ENCODE measurements around the gene LRRC38. TPM values are rescaled to one million over a fixed set of nuclear protein-coding genes. Genes with fewer than 3 reads are reported as not detected.

Gene LRRC38, protein sequence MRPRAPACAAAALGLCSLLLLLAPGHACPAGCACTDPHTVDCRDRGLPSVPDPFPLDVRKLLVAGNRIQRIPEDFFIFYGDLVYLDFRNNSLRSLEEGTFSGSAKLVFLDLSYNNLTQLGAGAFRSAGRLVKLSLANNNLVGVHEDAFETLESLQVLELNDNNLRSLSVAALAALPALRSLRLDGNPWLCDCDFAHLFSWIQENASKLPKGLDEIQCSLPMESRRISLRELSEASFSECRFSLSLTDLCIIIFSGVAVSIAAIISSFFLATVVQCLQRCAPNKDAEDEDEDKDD
- total RNA-seq (2021; ENCODE audit: unreplicated experiment) (not detected), Bru-seq, nascent RNA (not detected), BruChase-seq, experiment 1, labeled RNA remaining after a 6-hour chase (not detected), BruChase-seq, experiment 2, labeled RNA remaining after a 2-hour chase (not detected)
- not detected in 2 replicates for polyA plus RNA-seq (2012)
- long read RNA-seq: 0 reads

DNA sequence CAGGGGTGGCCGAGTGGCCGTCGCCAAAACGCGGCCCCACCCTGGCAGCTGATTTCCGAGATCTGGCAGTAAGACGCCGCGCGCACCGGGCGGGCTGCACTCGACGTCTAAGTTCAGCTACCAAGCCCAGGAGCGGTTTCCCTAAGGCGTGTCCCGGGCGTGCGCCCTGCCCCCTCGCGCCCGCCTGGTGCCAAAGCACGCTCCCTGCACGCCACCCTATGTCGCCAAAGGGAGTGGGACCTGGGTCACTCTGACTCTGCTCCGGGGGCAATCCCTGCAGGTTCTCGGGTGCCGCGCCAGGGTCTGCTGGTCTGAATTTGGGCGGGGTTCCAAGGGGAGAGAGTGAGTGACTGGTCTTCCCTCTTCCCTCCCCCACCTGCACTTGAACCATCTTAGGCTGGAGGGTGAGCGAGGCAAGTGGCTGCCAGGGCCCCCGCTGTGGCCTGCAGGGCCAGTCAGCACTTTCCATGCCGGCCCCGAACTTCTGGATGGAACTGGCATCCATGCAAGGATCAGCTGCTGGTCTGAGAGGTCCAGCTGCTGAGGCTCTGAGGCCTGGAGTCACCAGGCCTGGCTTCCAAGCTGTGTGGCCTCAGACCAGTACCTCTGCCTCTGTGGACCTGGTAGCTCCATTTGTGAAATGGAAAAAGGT, at the start of gene LRRC38:
Gene LRRC38 (minus strand): TSS at position 109 of the 652 bp plus-strand sequence. CDS start 410 bp downstream, outside the sequence.
- ChIA-PET POLR2A (no interaction called here), RAD21 (ENCODE audit: low non-redundant PET in 1 of 2, low total read pairs in 2 of 2, uncharacterized antibody in 2 of 2, unreplicated experiment in 2 of 2) (no interaction called here)
- H2AFZ ChIP-seq (ENCODE audit: low read depth, low read length, poor library complexity, severe bottlenecking): no peak within 1 kb of the TSS

More for the DNA sequence above, at the start of gene LRRC38:
- intact Hi-C loops (cut with micrococcal nuclease): no loop called here
- ATAC-seq (no peak), DNase-seq (ENCODE audit: low read depth, low spot score) (no peak)
- Histone ChIP-seq H3K4me3 (replicated peaks in 1 of 2; ENCODE audit: low read depth in 1 of 2, low read length in 2 of 2) (no peak within 1 kb of the TSS), H3K27ac (ENCODE audit: low read depth, low read length) (no peak within 1 kb of the TSS), H3K79me2 (ENCODE audit: insufficient read depth, low read length) (no peaks in the 10 kb centered on the region), H3K9ac (ENCODE audit: low read length) (no peak within 1 kb of the TSS), H3K36me3 (ENCODE audit: control insufficient read depth in 1 of 2, insufficient read depth in 2 of 2, low read length in 2 of 2) (no peaks in the 10 kb centered on the region), H3K27me3 (ENCODE audit: insufficient read depth, low read length) (peaks cover 17% of the 10 kb centered on the region; the same call in 1 of the 2 replicates), H3K9me2 (ENCODE audit: insufficient read depth) (no peaks in the 10 kb centered on the region), H3K9me3 (ENCODE audit: control insufficient read depth in 1 of 2, insufficient read depth in 1 of 2, low read depth in 1 of 2, low read length in 2 of 2) (no peaks in the 10 kb centered on the region), H4K20me1 (ENCODE audit: insufficient read depth) (no peaks in the 10 kb centered on the region), H3K4me2 (ENCODE audit: low read length) (no peak within 1 kb of the TSS), H3K4me1 (ENCODE audit: control insufficient read depth in 1 of 2, insufficient read depth in 2 of 2, low read length in 2 of 2) (no peaks in the 10 kb centered on the region)
- TF ChIP-seq RAD21 (IDR thresholded peaks at IDR 0.05; ENCODE audit: low read depth) (no peak), ZNF274 (IDR thresholded peaks at IDR 0.05; ENCODE audit: low read depth, low read length) (no peak), YY1 (IDR thresholded peaks at IDR 0.05; ENCODE audit: extremely low read depth, insufficient replicate concordance, low read depth, low read length) (no peak), EZH2 (IDR thresholded peaks at IDR 0.05) (no peak), SP1 (IDR thresholded peaks at IDR 0.05; ENCODE audit: low read depth) (no peak), SRF (IDR thresholded peaks at IDR 0.05; ENCODE audit: low read depth) (no peak), EZH2phosphoT487 (IDR thresholded peaks at IDR 0.05; ENCODE audit: borderline replicate concordance) (no peak), FOSL1 (IDR thresholded peaks at IDR 0.05; ENCODE audit: low read depth) (no peak), POLR2AphosphoS5 (IDR thresholded peaks at IDR 0.05; ENCODE audit: low read depth, low read length) (no peak), TCF7L2 (IDR thresholded peaks at IDR 0.05; ENCODE audit: borderline replicate concordance, extremely low read depth, insufficient read depth, insufficient read length) (no peak), CEBPB (IDR thresholded peaks at IDR 0.05; ENCODE audit: low read depth) (no peak), ELF1 (IDR thresholded peaks at IDR 0.05; ENCODE audit: borderline replicate concordance, low read depth) (no peak)
- TF ChIP-seq, protein P1, sequence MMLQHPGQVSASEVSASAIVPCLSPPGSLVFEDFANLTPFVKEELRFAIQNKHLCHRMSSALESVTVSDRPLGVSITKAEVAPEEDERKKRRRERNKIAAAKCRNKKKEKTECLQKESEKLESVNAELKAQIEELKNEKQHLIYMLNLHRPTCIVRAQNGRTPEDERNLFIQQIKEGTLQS (IDR thresholded peaks at IDR 0.05): no peak
- TF ChIP-seq, protein P2, sequence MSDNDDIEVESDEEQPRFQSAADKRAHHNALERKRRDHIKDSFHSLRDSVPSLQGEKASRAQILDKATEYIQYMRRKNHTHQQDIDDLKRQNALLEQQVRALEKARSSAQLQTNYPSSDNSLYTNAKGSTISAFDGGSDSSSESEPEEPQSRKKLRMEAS (IDR thresholded peaks at IDR 0.05): no peak
- TF ChIP-seq, protein P3, sequence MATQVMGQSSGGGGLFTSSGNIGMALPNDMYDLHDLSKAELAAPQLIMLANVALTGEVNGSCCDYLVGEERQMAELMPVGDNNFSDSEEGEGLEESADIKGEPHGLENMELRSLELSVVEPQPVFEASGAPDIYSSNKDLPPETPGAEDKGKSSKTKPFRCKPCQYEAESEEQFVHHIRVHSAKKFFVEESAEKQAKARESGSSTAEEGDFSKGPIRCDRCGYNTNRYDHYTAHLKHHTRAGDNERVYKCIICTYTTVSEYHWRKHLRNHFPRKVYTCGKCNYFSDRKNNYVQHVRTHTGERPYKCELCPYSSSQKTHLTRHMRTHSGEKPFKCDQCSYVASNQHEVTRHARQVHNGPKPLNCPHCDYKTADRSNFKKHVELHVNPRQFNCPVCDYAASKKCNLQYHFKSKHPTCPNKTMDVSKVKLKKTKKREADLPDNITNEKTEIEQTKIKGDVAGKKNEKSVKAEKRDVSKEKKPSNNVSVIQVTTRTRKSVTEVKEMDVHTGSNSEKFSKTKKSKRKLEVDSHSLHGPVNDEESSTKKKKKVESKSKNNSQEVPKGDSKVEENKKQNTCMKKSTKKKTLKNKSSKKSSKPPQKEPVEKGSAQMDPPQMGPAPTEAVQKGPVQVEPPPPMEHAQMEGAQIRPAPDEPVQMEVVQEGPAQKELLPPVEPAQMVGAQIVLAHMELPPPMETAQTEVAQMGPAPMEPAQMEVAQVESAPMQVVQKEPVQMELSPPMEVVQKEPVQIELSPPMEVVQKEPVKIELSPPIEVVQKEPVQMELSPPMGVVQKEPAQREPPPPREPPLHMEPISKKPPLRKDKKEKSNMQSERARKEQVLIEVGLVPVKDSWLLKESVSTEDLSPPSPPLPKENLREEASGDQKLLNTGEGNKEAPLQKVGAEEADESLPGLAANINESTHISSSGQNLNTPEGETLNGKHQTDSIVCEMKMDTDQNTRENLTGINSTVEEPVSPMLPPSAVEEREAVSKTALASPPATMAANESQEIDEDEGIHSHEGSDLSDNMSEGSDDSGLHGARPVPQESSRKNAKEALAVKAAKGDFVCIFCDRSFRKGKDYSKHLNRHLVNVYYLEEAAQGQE (IDR thresholded peaks at IDR 0.05; ENCODE audit: low read depth): no peak
- TF ChIP-seq, protein P4, sequence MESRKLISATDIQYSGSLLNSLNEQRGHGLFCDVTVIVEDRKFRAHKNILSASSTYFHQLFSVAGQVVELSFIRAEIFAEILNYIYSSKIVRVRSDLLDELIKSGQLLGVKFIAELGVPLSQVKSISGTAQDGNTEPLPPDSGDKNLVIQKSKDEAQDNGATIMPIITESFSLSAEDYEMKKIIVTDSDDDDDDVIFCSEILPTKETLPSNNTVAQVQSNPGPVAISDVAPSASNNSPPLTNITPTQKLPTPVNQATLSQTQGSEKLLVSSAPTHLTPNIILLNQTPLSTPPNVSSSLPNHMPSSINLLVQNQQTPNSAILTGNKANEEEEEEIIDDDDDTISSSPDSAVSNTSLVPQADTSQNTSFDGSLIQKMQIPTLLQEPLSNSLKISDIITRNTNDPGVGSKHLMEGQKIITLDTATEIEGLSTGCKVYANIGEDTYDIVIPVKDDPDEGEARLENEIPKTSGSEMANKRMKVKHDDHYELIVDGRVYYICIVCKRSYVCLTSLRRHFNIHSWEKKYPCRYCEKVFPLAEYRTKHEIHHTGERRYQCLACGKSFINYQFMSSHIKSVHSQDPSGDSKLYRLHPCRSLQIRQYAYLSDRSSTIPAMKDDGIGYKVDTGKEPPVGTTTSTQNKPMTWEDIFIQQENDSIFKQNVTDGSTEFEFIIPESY (IDR thresholded peaks at IDR 0.05; ENCODE audit: extremely low read depth, insufficient replicate concordance, low read length): no peak
- no TSS peak for BruUV-seq (replicated peaks)
- CTCF ChIA-PET: no interaction called here
